Measurements from ENCODE around the gene ZGPAT.

DNA sequence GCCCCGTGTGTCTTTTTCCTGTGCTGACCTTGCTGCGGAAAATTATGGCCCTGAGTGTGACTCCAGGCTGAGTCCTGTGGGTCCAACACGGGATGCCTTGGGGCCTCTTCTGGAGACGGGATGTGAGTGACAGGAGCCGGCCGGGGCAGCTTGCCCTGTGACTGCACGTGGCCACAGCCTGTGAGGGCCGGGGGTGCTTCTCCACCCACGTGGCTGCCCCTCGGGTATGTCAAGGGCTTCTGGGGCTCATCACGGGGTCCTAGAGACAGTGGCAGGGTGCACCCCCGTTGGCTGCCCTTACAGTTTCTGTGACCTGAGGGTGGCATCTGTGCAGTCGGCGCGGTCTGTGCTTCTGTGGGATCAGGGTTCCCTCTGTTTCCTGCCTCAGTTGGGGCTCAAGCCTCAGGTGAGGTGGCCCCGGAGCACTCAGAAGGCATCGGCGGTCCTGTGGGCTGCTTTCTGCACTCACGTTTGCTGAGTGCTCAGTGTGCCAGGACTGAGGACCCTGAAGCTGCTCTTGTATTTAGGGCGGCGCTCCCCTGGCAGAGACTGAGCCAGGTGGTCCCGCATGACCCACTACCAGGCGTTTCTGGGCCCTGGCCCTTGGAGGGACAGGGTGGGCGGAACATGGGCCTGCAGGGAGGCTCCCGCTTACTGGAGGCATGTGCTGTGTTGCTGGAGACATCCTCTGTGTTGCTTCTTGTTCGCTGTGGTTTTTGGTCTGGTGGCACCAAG is 44.3 kb upstream of the ZGPAT start:
- TF ChIP-seq CTCF (IDR thresholded peaks at IDR 0.05; ENCODE audit: poor library complexity, severe bottlenecking) (no peak), TAF1 (IDR thresholded peaks at IDR 0.05; ENCODE audit: low read depth) (no peak), EP300 (conservative IDR thresholded peaks at IDR 0.05; ENCODE audit: poor library complexity, severe bottlenecking) (no peak), RAD21 (conservative IDR thresholded peaks at IDR 0.05) (no peak), SMC3 (conservative IDR thresholded peaks at IDR 0.05; ENCODE audit: poor library complexity) (no peak), POLR2AphosphoS5 (IDR thresholded peaks at IDR 0.05) (no peak), EZH2 (IDR thresholded peaks at IDR 0.05; ENCODE audit: borderline replicate concordance, insufficient read depth, low read length, poor library complexity, severe bottlenecking) (no peak), MXI1 (conservative IDR thresholded peaks at IDR 0.05; ENCODE audit: poor library complexity, severe bottlenecking) (no peak)
- TF ChIP-seq, protein P1, sequence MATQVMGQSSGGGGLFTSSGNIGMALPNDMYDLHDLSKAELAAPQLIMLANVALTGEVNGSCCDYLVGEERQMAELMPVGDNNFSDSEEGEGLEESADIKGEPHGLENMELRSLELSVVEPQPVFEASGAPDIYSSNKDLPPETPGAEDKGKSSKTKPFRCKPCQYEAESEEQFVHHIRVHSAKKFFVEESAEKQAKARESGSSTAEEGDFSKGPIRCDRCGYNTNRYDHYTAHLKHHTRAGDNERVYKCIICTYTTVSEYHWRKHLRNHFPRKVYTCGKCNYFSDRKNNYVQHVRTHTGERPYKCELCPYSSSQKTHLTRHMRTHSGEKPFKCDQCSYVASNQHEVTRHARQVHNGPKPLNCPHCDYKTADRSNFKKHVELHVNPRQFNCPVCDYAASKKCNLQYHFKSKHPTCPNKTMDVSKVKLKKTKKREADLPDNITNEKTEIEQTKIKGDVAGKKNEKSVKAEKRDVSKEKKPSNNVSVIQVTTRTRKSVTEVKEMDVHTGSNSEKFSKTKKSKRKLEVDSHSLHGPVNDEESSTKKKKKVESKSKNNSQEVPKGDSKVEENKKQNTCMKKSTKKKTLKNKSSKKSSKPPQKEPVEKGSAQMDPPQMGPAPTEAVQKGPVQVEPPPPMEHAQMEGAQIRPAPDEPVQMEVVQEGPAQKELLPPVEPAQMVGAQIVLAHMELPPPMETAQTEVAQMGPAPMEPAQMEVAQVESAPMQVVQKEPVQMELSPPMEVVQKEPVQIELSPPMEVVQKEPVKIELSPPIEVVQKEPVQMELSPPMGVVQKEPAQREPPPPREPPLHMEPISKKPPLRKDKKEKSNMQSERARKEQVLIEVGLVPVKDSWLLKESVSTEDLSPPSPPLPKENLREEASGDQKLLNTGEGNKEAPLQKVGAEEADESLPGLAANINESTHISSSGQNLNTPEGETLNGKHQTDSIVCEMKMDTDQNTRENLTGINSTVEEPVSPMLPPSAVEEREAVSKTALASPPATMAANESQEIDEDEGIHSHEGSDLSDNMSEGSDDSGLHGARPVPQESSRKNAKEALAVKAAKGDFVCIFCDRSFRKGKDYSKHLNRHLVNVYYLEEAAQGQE (IDR thresholded peaks at IDR 0.05; ENCODE audit: borderline replicate concordance), result no peak
